GM19035 (cell line): ENCODE measurements around the gene ANAPC13.

Experiments used
- ATAC-seq: cut with Tn5 transposase; IDR thresholded peaks from one replicate; pipeline ENCODE4 v1.9.1; 2021; ENCODE audit not compliant: unreplicated experiment

Gene ANAPC13, protein sequence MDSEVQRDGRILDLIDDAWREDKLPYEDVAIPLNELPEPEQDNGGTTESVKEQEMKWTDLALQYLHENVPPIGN

DNA sequence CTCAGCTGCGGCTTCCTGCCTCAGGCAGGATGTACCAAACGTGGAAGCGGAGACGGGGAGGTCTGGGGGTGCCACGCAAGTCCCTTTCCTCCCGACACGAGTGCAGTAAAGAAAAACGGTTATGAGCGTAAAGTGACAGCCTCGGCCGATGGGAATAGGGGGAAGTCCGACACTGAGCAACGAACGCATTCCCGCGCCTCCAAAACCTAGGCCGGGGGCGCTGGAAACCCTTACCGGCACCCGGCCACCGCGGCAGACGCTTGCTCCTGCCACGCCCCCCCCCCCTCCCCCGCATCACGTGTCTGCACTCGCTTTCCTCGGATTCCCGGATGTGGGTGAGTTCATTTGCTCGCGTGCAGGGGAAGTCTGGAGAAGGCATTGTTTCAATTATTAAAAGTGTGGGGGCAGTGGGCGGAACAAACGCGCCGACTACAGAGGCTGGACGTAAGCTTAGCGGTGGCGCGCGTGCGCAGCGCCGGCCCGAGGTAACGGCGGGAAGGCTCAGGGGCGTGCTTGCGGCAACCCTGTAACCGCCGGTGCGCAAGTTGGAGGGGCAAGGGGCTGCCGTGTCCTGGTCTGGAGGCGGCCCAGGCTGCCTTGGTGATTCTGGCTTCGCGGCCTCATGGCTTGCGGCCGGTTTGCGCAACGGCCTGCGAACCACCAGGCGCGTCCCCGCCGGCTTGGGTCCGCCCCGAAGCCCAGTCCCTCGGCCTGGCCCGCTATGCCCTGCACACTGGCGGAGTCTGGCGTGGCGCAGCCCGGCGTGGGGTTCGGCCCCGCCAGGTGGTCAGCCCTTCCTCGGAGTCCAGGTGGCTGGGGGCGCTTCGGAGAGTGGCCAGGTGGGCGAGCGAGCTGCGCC lies at the start of gene ANAPC13, which contains the start of gene CEP63:
Gene ANAPC13 (minus strand): TSS at position 268 of the 859 bp plus-strand sequence. CDS start 3,081 bp downstream, outside the sequence.
Gene CEP63 (plus strand): TSS at position 340 of the 859 bp plus-strand sequence. CDS start 9,264 bp downstream, outside the sequence.
- ATAC-seq, result peak; percentile 83

DNA sequence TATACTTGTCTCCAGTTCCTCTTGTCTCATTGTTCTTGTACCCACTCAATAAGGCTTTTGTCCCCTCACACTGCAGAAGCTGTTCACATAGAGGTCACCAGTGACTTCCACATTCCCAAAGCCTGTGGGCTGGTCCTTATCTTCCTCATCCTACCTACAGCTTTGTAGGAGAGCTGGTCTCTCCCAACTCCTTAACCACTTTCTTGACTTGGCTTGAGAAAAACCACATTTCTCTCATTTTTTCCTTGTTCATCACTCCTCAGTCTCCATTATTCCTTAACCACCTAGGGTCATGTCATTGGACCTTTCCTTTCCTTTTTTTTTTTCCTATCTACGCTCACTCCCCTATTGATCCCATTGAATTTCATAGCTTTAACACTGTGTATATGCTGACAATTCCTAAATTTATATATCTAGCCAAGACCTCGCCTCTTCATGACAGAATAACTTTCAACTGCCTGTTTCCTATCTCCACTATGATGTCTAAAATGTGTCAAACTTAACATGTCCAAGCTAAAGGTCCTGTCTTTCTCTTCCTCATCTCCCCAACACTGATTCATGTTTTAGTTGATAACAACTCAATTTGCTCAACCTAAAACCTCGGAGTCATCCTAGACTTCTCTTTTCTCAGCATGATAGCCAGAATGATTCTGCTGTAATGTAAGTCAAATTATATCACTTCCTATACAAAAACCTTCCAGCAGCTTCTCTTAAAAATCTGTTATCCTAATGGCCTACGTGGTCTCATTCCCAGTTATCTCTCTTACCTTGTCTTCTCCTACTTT lies 49.6 kb upstream of the ANAPC13 start:
- no peak for ATAC-seq

DNA sequence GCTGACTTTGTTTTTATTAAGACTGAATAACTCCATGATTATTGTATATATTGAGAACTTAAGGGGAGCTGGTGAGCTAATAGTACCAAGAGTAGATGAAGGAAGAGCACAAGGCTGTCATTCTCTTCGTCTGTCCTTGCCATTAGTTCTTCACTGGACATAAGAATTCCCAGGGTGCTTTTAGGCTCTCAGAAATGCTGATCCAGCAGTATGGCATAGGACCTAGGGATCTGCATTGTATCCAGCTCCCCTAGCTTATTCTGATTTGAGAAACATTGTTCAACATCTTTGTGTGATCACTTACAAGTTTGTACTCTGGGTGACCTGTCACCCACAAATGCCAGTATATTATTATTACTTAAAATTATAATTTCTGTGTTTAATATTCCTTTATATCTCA lies 47.7 kb upstream of the ANAPC13 start:
- ATAC-seq, result no peak

DNA sequence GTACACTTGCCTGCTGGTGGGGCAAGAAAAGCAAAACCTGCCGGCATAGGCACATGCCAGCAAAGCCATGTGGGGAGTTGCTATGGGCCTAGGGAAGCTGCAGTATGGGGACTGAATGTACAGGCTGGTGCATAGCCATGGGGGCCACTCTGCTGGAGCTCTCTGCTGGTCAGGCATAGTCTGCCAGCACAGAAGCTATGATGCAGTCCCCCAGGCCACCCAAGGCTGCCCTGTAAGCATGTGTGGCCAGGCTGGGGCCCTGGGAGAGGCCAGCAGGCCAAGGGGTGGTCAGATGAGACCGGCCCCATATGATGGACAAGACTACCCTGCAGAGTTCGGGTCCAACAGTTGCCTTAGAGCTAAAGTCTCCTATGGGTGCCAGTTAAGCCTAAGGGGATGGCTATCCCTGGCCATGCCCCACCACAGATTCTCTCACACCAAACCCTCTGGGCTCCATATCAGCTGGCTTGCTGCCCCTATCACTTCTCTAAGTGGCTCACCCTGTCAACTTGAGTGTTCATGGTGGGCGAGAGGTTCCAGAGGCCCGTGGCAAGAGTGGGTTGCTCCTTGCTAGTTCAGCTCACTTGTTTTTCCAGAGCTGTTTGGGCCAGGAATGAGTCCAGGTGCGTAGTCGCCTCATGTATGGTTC lies 41.9 kb upstream of the ANAPC13 start:
- no peak for ATAC-seq

DNA sequence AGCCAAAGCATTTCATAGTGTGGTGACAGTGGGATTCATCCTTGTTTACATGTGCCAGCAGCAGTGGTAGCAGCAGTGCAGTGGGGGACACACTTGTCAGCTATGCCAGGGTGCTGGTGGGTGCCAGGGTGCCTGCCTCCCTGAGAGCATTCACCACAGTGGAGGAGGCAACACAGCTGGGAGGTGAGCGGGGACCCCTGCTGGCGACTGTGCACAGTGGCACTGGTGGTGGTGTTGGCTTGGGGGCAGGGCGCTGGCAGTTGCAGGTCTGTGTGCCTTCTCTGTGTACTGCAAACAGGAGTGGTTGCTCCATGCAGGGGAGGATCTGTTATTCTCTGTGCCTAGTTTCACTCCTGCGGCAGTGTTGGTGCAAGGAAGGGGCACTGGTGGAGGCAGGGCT lies 41.3 kb upstream of the ANAPC13 start:
- ATAC-seq, result no peak

DNA sequence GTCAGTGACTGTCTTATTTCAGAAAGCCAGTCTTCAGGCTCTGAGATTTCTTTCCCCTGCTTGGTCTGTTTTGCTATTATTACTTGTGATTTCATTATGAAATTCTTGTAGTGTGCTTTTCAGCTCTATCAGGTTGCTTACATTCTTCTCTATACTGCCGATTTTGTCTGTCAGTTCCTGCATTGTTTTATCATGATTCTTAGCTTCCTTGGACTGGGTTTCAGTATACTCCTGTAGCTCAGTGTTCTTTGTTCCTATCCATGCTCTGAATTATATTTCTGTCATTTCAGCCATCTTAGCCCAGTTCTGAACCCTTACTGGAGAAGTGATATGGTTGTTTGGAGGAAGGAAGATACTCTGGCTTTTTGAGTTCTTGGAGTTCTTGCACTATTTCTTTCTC lies 40.5 kb upstream of the ANAPC13 start:
- ATAC-seq, result no peak

DNA sequence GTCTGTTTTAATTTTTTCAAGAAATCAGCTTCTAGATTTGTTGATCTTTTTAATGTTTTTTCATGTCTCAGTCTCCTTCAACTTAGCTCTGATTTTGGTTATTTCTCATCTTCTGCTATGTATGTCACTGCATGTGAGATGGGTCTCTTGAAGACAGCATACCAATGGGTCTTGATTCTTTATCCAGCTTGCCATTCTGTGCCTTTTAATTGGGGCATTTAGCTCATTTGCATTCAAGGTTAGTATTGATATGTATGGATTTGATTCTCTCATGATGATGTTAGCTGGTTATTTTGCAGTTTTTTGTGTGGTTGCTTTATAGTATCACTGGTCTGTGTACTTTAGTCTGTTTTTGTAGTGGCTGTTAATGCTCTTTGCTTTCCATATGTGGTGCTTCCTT lies 39.5 kb upstream of the ANAPC13 start:
- ATAC-seq, result no peak

DNA sequence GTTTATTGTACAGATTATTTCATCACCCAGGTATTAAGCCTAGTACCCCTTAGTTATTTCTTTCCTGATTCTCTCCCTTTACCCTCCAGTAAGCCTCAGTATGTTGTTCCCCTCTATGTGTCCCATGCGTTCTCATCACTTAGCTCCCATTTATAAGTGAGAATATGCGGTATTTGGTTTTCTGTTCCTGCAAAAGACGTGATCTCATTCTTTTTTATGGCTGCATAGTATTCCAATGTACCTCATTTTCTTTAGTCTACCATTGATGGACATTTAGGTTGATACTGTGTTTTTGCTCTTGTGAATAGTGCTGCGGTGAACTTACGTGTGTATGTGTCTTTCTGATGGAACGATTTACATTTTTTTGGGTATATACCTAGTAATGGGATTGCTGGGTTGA lies 36.8 kb upstream of the ANAPC13 start:
- ATAC-seq, result no peak

DNA sequence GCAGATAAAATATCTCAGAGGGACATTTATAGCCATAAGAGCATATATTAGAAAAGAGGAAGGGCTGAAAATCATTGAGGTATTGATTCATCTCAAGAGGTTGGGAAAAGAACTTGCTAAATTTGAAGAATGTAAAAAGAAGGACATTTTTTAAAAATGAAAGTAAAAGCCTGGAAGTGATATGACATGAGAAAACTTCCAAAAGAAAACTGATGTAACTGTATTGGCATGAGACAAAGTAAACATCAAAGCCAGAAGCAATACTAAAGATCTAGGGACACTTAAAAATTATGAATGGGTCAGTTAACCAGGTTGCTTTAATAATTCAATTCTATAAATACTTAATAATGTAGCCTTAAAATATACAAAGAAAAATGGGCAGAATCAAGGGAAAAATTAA lies 32.0 kb upstream of the ANAPC13 start:
- no peak for ATAC-seq

DNA sequence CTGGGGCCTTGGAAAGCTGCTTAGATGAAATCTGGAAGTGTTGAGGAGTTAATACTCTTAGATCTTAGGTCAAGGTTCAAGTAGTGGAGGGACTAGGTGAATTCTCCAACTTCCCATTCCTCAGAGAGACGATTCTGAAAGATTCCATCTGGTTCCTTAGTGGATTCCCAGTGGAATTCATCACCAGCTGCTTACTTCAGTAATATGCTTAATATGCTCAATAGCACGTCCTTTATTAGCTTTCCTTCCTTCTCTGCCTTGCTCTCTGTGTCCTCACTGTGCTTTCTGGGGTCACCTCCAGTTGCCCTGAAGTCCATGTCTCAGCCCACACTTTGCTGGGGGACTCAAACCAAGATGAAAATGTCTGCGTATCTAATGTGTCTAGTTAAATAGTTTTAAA lies 31.1 kb upstream of the ANAPC13 start:
- no peak for ATAC-seq

DNA sequence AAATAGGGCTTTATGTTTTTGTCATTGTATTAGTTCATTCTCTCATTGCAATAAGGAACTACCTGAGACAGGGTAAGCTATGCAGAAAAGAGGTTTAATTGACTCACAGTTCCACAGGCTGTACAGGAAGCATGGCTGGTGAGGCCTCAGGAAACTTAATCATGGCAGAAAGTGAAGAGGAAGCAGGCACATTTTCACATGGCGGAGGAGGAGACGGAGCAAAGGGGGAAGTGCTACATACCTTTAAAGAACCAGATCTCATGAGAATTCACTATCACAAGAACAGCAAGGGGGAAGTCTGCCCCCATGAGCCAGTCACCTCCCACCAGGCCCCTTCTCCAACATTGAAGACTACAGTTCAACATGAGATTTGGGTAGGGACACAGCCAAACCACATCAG lies 25.7 kb upstream of the ANAPC13 start:
- ATAC-seq, result no peak

DNA sequence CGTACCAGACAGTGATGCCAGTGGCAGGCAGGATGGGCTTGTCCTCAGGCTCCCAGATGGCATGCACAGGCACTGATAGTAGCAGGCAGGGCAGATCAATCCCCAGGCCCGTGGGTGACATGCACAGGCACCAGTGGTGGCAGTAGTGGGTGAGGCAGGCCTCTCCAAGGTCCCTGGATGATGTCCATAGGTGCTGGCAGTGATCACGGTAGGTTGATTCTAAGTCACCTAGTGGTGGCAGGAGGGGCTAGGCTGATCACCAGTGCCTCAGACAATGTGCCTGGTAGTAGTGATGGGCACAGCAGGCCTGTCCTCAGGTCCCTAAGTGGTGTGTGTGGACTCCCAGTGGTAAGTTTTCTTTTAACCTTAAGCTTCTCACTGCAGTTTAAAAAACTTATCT lies 19.7 kb upstream of the ANAPC13 start:
- no peak for ATAC-seq

DNA sequence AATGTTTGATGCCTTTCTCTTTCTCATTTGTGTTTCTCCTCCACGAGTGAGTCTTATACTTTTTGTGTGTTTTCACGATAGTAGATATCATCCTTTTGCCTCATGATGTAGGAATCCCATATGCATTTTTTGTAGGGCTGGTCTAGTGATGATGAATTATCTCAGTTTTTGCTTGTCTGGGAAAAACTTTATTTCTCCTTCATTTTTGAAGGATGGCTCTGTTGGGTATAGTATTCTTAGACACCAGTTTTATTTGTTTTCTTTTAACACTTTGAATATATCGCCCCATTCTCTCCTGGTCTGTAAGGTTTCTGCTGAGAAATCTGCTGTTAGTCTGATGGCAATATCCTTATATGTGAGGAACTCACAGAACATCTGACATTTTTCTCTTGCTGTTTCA lies 18.3 kb upstream of the ANAPC13 start:
- no peak for ATAC-seq

DNA sequence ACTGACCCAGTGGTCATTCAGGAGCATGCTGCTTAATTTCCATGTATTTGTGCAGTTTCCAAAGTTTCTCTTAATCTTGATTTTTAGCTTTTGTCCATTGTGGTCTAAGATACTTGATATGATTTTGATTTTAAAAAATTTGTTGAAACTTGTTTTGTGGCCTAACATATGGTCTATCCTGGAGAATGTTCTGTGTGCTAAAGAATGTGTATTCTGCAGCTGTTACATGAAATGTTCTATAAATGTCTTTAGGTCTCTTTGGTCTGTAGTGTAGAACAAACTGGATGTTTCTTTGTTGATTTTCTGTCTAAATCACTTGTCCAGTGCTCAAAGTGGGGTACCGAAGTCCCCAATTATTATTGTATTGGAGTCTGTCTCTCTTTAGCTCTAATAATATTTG lies 17.5 kb upstream of the ANAPC13 start:
- no peak for ATAC-seq

DNA sequence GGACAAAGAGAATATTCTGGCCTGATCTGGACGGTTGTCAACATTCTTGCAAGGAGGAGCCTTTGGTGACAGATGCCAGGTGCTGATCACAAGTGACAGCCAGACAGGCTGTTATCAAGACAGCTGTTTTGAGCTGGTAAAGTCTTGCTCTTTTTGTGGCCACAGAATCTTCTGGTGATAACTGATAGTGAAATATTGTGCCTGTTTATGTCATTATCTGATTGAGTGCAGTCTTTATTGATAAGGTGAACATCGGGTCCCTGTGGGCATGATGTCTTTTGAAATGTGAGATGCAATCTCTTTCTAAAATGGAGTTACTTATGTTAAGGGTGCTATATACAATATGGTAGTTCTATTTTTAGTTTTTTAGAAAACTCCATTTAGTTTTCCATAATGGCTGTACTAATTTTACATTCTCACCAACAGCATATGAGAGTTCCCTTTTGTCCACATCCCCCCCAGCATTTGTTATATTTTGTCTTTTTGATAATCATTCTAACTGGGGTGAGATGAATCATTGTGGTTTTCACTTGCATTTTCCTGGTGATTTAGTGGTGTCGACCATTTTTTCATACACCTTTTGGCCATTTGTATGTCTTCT lies 10.8 kb upstream of the ANAPC13 start:
- no peak for ATAC-seq

DNA sequence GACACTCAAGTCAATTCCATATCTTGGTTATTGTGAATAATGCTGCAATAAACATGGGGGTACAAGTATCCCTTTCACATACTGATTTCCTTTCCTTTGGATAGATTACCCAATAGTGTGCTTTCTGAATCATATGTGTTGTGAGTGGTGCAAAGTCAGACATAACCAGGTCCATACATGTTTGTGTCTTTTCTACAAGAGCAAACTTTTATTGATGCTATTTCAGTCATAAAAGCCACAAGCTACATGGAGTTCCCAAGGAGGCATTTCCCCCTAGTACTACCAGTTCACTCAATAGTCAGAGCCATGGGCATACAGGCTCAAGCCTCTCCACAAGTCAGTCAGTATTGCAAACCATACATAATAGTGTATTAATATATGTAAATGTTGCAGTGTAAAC lies 10.2 kb upstream of the ANAPC13 start:
- no peak for ATAC-seq

DNA sequence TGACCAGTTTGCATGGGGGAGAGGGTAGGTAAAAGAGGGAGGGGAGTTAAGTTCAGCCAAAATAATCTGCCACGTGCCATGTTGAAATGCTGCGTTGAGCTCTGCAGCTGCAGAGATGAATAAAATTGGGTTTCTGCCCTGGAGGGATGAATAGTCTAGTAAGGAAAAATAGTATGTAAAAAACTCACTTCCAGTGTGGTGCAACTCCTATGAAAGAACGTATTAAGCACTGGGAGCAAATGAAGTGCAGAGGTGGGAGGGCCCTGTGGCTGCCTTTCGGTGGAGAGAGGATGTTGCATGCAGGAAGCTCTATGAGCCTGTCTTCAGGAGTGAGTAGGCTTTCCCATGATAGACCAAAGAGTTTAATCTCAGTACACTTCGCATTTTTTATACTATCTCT lies 8.7 kb upstream of the ANAPC13 start:
- no peak for ATAC-seq

DNA sequence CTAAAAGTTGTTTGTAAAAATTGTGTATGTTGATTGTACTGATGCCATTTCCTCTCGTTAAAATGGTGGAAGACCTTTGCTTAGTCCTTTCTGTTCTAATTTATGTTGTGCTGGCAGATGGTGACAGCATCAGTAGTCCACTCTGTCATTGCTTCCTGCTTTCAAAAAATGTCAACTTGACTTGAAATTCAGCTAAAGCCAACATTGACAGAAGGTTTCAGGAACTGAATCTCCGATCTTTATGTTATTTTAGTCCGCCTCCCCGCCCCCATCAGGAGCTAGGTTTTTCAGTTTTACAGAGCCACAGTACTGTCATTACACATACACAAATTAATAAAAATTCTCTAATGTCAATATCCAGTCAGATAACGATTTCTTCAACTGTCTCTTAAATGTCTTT lies 1.6 kb upstream of the ANAPC13 start:
- no peak for ATAC-seq

DNA sequence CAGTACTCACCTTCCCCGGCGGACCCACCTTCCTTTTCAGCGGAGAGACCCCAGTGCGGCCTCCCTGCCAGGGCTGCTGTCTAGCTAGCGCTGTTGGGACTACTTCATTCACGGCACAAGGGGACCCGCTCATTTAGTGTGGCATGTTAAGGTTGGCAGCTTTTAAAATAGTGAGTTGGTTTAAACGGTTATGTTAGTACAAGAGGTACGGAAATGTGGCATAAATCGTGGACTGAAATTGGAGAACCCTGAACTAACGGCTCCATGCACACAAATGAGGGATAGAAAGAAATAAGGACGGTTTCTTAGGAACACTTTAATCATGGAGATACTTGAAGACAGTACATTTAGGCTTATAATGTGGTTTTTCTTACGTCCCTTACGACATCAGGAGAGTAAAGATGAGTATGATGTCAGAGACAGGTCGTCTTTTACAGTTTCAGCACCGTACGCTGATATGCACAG lies 824 bp upstream of the ANAPC13 start:
- ATAC-seq, result peak; percentile 18

DNA sequence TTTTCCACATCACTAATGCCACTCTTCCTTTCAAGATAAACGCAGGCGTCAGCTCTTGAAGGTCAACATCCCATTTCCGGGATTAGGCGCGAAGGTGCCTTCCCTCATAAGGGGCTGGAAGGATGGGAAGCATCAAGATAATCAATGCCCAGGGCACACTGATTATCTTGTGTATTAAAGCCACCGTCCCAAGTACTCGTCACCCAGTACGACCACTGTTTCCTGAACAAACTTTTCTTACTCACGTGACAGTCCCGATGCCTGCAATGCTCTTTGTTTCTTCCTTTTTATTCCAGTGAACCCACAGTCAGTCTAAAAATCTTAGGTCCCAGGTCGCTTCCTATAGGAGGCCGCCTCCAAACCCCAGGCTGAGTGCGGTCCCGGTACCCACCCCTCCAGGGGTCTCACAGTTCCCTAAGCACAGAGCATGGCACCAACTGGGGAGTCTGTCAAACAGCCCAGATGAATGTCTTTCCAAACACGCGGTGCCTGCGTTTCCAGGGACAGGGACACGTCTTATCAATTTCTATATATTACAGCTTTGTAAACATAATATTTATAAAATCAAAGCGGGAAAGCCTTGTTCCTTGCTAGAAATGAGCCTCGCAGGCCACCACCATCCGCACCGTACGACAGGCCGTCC lies 589 bp downstream of the ANAPC13 start:
- ATAC-seq, result peak; percentile 11
